Mucosa of gallbladder (tissue), 1 donor: ENCODE results near the gene TTC39C. TPM values are rescaled to one million over a fixed set of nuclear protein-coding genes. Genes with fewer than 3 reads are reported as not detected.
"Not testable (repeated sequence)": the region's sequence is repeated elsewhere in the genome, so short reads cannot be mapped to it uniquely, and the experiment has no call there.

Source experiments
- DNase-seq: peaks from one replicate; pipeline ENCODE4 v3.0.0-alpha.2; 2020; ENCODE audit warnings: low spot score
- total RNA-seq: library from RNA; stranded (reverse); gene quantifications from one replicate; pipeline ENCODE4 v1.2.1, GENCODE V29; 2021
- donor health status: DM: no; HTN: no; CAD: no.

Gene TTC39C
- total RNA-seq, 1 donor from 2014 or later, result 55.4 TPM

DNA sequence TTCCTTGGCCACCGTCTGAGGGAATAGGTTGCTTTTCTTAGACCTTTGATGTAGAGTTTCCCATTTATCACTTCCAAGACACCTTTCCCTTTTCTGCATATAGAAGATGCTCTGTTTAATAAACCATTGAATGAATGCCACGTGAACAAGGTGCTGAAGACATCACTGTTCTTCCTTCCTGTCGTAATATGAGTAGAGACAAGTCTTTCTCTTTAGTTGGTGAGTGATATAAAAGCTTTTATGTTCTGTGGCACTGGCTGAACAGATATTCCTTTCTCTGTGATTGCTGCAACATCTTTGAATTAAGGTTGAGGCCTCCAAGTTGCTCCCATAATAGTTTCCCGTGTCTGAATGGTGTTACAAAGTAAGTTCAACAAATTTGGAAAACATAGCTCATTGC, 38.7 kb downstream of the TTC39C start:
- no peak for DNase-seq

DNA sequence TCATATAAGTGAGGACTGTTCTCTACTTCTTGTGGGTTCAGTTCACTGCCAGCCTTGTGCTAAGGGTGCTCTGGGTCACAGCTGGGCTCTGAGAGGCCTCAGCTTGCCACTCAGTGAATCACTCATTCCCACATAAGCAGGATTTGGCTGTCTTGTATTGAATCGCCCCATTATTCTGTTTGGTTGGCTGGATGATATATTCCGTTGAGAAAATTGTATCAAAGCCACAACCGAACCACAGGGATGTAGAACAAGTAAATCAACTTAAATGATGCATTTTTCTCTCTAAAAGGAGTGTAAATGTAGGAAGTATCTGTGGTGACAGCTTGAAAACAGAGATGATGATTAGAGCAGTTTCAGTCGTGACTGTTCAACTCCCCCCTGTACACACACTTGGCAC, 39.6 kb downstream of the TTC39C start:
- DNase-seq, result no peak

DNA sequence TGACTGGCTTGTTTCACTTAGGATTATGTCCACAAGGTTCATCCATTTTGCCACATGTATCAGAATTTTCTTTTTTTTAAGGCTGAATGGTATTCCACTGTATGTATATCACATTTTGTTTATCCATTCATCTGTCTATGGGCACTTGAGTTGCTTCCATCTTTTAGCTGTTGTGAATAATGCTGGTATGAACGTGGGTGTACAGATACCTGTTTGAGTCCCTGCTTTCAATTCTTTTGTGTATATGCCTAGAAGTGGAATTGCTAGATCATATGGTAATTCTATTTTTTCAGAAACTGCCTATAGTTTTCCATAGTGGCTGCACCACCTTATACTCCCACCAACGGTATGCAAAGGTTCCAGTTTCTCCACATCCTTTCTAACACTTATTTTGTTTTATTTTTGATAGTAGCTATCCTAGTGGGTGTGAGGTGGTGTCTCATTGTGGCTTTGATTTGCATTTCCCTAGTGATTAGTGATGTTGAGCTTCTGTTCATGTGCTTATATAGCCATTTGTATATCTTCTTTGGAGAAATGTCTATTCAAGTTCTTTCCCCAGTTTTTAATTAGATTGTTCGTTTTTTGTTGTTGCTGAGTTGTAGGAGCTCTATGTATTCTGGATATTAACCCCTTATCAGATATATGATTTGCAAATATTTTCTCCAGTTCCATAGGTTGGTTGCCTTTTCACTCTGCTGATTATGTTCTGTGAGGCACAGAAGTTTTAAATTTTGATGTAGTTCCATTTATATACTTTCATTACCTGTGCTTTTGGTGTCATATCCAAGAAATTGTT, 40.7 kb downstream of the TTC39C start:
- DNase-seq, result no peak

DNA sequence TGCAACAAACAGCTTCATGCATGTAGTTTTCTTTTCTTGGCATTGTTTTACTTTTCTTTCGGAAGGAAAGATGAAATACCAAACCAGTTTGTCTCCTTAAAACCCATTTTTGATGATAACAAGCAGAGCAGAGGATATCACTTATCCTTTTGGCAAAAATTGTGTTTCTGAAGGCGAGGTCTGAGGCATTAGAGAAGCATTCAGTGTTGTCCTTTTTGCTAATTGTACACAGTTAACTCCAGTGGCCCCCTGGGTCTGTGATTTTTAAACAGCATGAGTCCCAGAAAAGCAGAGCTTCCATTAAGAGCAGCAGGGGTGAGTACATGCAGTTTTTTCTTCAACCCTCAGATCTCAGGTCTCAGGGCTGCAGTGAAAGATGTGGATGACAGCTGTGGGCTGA, 41.3 kb downstream of the TTC39C start:
- DNase-seq, result no peak

DNA sequence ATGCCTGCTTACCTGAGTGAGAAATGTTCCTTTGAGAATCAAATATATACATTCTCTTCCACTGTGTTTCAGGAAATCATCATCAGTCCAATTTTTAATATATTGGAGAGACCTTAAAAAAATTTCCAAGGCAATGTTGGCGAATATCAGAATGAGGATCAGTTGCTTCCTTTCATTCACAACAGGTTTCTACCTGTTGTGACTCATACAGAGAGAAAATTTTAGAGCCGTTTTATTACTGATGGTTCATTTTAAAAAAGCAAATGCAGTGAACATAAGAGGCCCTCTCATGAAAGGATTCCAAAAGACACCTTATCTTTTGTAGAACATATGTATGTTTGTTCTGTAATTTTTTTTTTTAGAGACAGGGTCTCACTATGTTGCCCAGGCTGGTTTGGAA, 42.0 kb downstream of the TTC39C start:
- DNase-seq, result no peak

DNA sequence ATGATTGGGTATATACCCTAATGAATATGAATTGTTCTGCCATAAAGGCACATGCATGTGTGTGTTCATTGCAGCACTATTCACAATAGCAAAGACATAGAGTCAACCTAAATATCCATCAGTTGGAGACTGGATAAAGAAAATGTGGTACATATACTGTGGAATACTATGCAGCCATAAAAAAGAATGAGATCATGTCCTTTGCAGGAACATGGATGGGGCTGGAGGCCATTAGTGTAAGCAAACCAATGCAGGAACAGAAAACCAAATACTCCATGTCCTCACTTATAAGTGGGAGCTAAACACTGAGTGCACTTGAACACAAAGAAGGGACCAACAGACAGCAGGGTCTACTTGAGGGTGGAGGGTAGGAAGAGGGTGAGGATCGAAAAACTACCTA, 43.2 kb downstream of the TTC39C start:
- DNase-seq, result no peak

DNA sequence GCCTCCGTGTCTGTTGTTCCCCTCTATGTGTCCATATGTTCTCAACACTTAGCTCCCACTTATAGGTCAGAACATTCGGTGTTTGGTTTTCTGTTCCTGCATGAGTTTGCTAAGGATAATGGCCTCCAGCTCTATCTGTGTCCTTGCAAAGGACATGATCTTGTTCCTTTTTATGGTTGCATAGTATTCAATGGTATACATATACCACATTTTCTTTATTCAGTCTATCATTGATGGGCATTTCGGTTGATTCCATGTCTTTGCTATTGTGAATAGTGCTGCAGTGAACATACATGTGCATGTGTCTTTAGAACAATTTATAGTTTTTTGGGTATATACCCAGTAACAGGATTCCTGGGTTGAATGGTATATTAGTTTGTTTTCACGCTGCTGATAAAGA, 44.8 kb downstream of the TTC39C start:
- DNase-seq, result not testable (repeated sequence)

DNA sequence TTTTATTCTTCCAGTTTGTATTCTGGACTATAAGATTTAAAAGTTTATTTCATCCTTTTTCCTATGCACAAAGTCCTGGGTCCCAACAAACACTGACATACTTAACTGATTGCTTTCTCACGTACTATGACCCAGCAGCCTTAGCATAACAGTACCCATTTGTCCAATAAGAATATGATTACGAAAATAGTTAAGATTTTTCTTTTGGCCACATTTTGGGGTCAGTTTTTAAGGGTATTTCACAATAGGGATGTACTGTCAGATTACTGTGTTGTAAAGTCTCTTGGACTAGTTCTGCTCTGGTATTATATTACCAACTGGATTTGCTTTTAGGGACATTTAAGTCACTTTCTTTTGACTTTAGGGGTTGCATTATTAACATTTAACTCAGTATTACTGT, 46.1 kb downstream of the TTC39C start:
- no peak for DNase-seq

DNA sequence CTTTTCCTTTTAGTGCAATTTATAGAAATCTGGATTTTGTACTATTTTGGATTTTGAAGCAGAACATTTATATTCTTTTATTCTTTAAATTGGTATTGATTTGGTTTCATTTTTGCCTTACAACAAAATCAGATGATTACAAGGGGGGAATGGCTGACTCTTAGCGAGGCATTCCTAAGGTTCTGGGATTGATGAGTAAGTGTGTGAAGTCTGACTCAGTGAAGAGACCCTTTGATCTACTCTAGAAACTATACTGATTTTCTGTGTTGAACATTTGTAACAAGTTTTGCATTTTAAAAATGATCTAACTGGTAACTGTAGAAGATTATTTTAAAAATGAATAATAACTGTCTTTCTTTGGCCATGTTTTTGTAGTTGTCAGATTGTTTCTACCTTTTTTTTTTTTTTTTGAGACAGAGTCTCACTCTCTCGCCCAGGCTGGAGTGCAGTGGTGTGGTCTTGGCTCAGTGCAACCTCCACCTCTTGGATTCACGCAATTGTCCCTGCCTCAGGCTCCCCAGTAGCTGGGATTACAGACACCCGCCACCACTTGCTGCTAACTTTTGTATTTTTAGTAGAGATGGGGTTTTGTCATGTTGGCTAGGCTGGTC, 48.7 kb downstream of the TTC39C start:
- DNase-seq, result no peak

DNA sequence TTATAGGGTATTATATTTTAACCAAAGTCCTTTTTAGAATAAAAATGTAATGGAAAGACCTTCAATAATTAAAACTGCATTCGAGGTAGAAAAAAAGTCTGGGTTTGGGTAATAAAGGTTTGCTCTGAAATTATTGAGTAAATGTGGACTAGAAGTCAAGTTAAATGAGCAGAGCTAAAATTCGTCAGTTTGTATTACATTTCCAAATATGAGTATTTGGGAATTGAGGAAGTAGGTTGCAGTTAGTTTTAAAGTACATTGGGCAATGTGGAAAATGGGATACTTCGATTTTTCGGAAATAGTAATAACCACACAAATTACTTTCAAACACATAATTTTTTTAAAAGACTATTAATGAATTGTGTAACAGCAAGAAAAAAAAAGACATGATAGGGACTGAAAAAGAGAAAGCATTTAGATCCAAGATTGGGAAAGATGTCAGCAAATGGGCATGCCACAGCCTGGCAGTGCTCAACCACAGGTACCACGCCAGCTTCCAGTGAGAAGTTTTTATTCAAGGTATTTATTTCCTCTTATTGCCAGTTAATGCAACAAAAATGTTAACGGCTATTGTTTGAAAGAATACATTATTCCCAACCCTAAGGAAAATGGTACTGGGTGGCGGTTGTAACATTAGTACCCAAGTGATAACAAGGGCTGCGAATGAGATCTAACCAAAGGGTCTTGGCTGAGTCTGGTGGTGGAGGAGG, 50.0 kb downstream of the TTC39C start:
- no peak for DNase-seq

DNA sequence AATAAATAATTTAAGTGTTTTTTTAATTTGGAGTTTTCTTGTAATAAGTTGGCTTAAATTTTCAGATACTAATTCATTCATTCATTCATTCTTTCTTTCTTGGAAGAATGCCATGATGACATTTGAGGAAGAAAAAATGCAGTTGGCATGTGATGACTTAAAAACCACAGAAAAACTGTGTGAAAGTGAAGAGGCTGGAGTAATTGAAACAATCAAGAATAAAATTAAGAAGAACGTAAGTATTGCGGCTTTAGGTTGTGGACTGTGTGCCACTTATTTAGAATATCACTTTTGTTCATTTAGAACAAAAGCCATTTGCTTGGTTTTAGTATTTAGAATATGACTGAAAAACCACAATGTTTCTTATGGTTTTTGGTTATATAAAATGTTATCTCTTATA, 51.4 kb downstream of the TTC39C start:
- no peak for DNase-seq

DNA sequence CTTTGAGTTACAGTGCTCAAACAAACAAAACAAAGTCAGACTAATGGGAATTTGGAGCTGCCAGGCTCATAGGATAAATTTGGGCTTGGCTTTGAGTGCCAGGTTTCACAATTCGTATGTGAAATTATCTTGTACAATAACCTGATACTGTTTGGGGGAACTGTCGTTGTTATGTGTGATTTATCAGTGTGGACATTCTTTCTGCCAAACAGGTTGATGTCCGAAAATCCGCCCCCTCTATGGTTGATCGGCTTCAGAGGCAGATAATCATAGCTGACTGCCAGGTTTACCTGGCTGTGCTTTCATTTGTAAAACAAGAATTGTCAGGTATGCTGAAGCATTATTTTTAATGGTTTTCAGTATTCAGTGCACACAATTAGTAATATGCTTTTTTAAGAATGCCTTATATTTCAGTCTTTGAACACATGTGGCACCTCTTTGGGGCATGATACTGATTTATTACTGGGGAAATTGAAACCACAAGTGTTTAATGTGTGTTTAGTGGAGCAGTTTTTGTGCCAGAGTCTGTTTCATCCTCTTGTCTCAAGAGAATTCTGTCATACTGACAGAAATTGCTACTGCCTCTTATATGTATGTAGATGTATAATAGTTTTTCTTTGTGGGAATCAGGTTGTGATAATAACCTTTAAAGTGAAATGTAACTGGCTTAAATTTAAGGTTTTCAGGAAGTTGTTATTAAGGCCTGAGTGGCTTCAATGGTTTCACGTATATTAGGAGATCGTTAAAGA, 54.6 kb downstream of the TTC39C start:
- DNase-seq, result no peak

DNA sequence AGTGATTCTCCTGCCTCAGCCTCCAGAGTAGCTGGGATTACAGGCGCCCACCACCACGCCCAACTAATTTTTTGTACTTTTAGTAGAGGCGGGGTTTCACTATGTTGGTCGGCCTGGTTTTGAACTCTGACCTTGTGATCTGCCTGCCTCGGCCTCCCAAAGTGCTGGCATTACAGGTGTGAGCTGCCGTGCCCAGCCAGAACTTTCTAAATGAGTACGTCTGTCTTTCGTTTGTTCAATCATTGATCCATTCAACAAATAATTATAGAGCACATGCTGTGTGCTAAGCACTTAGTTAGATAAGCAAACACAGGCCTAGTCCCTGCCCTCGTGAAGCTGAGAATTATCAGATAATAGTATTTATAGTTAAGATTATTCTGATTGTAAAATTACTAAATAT, 56.5 kb downstream of the TTC39C start:
- DNase-seq, result no peak

DNA sequence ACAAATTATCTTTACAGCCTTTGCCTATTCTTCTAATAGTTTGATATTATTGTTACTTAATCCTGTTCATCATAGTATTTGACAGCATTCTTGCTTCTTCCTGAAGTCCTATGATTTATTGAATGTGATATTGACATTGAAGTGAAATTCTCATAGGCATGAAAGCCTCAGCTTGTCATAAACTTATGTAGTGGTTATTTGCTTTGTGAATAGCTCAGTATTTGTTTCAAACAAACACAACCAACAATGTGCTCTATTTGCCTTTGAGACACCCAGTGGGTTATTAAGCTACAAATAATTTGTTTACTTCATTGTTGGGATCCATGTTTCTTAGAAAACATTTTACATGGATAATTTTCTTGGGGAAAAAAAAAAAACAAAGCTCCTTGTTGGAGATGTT, 57.2 kb downstream of the TTC39C start:
- DNase-seq, result no peak

DNA sequence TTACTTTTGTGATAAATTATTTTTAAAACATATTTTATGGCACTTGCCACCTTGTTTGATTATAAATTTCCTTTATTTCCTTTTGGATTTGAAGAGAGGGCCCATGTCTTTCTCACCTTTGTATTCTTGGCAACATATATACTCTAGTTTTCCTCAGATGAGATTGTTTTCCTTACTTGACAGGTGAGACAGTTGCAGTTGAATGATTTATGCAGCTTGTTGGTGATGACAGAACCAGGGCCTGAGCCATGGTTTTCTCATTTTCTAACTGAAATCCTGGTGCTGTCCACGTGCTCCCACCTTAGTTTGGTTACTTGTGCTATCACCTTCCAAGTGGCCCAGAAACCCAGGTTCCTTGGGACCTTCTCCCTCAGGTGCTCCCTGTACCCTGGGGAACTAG, 58.2 kb downstream of the TTC39C start:
- DNase-seq, result no peak

DNA sequence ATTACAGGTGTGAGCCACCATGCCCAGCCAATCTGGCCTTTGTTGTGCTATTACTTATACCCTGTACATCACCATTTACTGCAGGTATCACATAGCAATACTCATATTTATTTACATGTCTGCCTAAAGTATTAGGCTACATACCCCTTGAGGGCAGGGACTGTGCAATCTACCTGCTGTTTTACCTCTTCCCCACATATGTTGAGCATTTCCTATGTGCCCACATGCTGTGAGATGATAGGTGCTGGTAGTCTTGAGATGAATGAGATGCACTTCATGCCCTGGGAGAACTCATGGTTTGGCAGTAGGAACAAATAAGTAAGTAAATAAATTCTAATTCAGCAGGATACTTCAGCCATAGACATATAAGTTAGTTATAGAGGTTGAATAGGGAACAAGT, 59.2 kb downstream of the TTC39C start:
- DNase-seq, result no peak

DNA sequence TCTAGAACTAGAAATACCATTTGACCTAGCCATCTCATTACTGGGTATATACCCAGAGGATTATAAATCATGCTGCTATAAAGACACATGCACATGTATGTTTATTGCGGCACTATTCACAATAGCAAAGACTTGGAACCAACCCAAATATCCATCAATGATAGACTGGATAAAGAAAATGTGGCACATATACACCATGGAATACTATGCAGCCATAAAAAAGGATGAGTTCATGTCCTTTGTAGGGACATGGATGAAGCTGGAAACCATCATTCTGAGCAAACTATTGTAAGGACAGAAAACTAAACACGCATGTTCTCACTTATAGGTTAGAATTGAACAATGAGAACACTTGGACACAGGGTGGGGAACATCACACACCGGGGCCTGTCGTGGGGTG, 60.2 kb downstream of the TTC39C start:
- not testable (repeated sequence) for DNase-seq

DNA sequence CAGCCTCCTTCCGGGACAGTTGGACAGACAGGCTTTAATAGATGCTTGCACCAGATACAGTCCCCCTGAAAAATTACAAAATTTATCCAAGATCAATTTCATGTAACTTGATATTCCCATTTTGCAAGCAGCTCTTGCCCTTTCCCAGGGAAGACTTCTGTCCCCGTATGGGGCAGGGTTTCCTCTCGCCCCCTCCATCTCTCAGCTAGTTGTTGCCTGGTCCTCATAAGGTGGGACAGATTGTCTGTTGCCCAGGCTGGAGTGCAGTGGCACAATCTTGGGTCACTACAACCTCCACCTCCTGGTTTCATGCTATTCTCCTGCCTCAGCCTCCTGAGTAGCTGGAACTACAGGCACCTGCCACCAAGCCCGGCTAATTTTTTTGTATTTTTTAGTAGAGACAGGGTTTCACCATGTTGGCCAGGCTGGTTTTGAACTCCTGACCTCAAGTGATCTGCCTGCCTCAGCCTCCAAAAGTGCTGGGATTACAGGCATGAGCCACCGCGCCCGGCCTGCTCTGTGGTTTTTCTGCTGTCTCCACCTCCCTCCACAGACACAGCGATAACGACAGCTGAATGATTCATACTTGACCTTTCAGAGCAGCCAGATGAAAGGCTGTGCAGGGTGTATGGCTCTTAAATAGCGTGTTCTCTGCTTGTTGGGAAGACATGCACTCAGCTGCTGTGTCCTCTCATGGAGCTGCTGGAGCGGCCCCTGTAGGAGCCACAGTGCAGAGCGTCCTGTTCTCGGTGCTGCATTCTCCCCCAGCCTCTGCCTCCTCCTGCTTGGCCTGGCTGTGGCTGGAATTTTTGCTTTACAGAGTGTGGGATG, 61.4 kb downstream of the TTC39C start:
- peak; percentile 80 for DNase-seq

DNA sequence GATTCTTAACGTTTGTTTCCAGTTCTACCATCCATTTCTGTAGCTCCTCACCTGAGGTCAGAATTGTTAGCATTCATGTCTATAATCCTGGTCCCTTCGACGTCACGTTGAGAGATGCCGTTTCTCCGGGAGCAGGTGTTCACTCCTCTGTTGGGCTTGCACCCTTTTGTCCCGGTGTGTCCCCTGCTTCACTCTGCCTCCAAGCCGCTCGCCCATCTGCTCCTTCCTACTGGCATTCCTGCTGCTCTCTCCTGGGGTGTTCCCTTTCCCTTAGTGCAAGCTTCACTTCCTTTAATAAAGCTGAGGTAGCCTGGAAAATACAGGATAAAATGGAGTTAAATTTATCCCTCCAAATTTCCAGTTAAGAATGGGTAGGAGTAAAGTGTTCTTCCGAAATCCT, 62.4 kb downstream of the TTC39C start:
- no peak for DNase-seq

DNA sequence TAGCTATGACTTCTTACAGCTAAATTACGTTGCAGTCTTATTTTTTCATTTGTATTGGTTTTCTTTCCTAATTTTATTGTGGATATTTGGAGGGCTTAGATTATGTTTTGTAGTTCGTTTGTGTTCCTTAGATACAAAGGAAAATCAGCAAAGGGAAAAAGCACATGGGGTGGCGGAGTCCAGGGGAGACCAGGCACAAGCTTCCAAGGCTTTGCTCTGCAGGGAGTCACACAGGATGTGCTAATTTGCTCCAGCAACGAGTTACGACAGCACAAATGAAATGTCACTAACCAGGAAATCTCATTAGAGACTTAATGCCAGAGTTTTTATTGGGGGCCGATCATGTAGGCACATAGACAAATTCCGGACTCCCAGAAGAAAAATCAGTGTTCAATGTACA, 63.8 kb downstream of the TTC39C start:
- no peak for DNase-seq

DNA sequence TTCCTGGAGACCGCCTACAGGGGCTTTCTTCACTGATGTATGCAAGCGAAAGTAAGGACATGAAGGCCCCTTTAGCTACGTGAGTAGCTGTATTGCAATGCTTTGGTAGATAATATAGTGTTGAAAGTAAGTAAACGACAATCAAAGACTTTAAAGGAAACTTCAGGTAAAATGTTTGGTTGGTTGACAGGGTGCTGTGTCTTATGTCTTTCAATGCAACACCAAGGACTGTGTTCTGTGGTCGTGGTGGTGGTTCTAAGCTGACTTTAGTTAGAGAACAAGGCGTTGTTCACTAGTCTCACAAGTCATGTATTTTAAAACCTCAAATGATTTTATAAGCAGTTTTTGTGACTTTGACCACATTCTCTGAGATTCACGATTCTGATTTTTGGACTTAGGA, 66.3 kb downstream of the TTC39C start:
- DNase-seq, result no peak
